H1 (cell line): ENCODE data around the gene ATP13A2. TPM values are rescaled to one million over a fixed set of nuclear protein-coding genes. Genes with fewer than 3 reads are reported as not detected.

Source experiments
- CTCF ChIA-PET: fragments of 300-600 bp; sonication (Branson Sonifier 250); formaldehyde crosslinking; loops from one replicate; lab custom pipeline; 2021; ENCODE audit not compliant: partially characterized antibody; lab: Charles Lee
- POLR2A ChIA-PET: fragments of 300-600 bp; sonication (Branson Sonifier 250); formaldehyde crosslinking; loops from one replicate; lab custom pipeline; 2021; ENCODE audit warnings: inconsistent platforms; ENCODE audit not compliant: partially characterized antibody; lab: Charles Lee
- DNase-seq, 2 experiments: peaks; one replicate each; pipeline versions ENCODE4 v3.0.0 to v3.0.0-alpha.2; 2010 to 2022; ENCODE audit warnings: low spot score in 2 of 2, low read depth in 1 of 2, mixed read lengths in 1 of 2
- FAIRE-seq: peaks from 2 replicates; lab custom pipeline; 2011; peaks lifted over from hg19 to GRCh38; lab: Jason Lieb, UNC
- H2AFZ ChIP-seq: 2 replicates; pipeline ENCODE4 v1.8.1; 2012; ENCODE audit warnings: low read length, inconsistent platforms
- H2AK5ac ChIP-seq: 2 replicates; pipeline ENCODE4 v1.6.1; 2013; ENCODE audit warnings: low read depth, low read length
- H2BK120ac ChIP-seq: replicated peaks from 2 replicates; pipeline ENCODE3; 2013; ENCODE audit warnings: low read depth, low read length, inconsistent platforms
- H2BK12ac ChIP-seq: 2 replicates; pipeline ENCODE4 v1.6.1; 2013; ENCODE audit warnings: low read depth, low read length
- H2BK15ac ChIP-seq: 2 replicates; pipeline ENCODE4 v1.6.1; 2013; ENCODE audit warnings: low read length
- H2BK20ac ChIP-seq: 2 replicates; pipeline ENCODE4 v1.6.1; 2013; ENCODE audit warnings: low read length
- H2BK5ac ChIP-seq: 2 replicates; pipeline ENCODE4 v1.6.1; 2013; ENCODE audit warnings: low read depth, low read length
- H3K14ac ChIP-seq: 2 replicates; pipeline ENCODE4 v1.6.1; 2013; ENCODE audit warnings: inconsistent platforms; ENCODE audit not compliant: insufficient read length
- H3K18ac ChIP-seq: 2 replicates; pipeline ENCODE4 v1.6.1; 2013; ENCODE audit warnings: low read length; ENCODE audit errors: extremely low read depth
- H3K23ac ChIP-seq: 2 replicates; pipeline ENCODE4 v1.6.1; 2013; ENCODE audit warnings: inconsistent platforms; ENCODE audit not compliant: insufficient read length
- H3K23me2 ChIP-seq: 2 replicates; pipeline ENCODE4 v1.6.1; 2013; ENCODE audit warnings: low read depth, low read length
- H3K27ac ChIP-seq: 2 replicates; pipeline ENCODE4 v1.6.1; 2011; ENCODE audit warnings: low read depth, low read length, inconsistent platforms
- H3K27me3 ChIP-seq, 4 experiments: replicated peaks in 1 of 4; 1 replicate in 1 of 4; 2 replicates in 3 of 4; pipeline versions ENCODE4 v1.6.1 to v1.8.1; 2011 to 2013; ENCODE audit warnings: low read length in 3 of 4, mild to moderate bottlenecking in 3 of 4, inconsistent platforms in 2 of 4, mixed read lengths in 2 of 4, moderate library complexity in 1 of 4; ENCODE audit not compliant: control insufficient read depth in 3 of 4, insufficient read depth in 3 of 4; ENCODE audit errors: extremely low read depth in 1 of 4
- H3K36me3 ChIP-seq, 4 experiments: 2 replicates each; pipeline versions ENCODE4 v1.6.1 to v1.8.1; 2011 to 2013; ENCODE audit warnings: mild to moderate bottlenecking in 4 of 4, low read length in 3 of 4, moderate library complexity in 2 of 4, control low read depth in 1 of 4, inconsistent platforms in 1 of 4; ENCODE audit not compliant: insufficient read depth in 4 of 4, control insufficient read depth in 2 of 4
- H3K4ac ChIP-seq: replicated peaks from 2 replicates; pipeline ENCODE3; 2013; ENCODE audit warnings: low read length, low read depth, mixed read lengths, inconsistent platforms; ENCODE audit not compliant: insufficient read length
- H3K4me1 ChIP-seq, 4 experiments: replicated peaks in 1 of 4; 1 replicate in 1 of 4; 2 replicates in 3 of 4; pipeline versions ENCODE4 v1.6.1 to v1.8.1; 2011 to 2013; ENCODE audit warnings: low read length in 3 of 4, inconsistent platforms in 2 of 4, mixed read lengths in 1 of 4; ENCODE audit not compliant: insufficient read depth in 4 of 4, control insufficient read depth in 3 of 4
- H3K4me2 ChIP-seq, 2 experiments: 2 replicates each; pipeline versions ENCODE4 v1.6.1 to v1.8.1; 2011 to 2013; ENCODE audit warnings: low read depth in 2 of 2, low read length in 2 of 2, control low read depth in 1 of 2, inconsistent platforms in 1 of 2, mild to moderate bottlenecking in 1 of 2; ENCODE audit not compliant: insufficient read depth in 1 of 2
- H3K4me3 ChIP-seq, 4 experiments: fragments of 200-600, 300-600 bp in 1 of 4; sonication (generic), shearing (Covaris generic), sonication (Bioruptor Twin) in 1 of 4; 2 replicates each; pipeline versions ENCODE4 v1.5.1 to v1.8.1; 2011 to 2016; ENCODE audit warnings: low read length in 4 of 4, low read depth in 3 of 4, control low read depth in 2 of 4, inconsistent platforms in 2 of 4, mild to moderate bottlenecking in 2 of 4, mixed read lengths in 1 of 4, moderate library complexity in 1 of 4; ENCODE audit not compliant: insufficient read depth in 2 of 4; ENCODE audit errors: extremely low read depth in 1 of 4
- H3K56ac ChIP-seq: replicated peaks from 2 replicates; pipeline ENCODE3; 2013; ENCODE audit warnings: low read depth, mild to moderate bottlenecking, mixed read lengths, low read length, inconsistent platforms; ENCODE audit not compliant: insufficient read length
- H3K79me1 ChIP-seq: 2 replicates; pipeline ENCODE4 v1.6.1; 2013; ENCODE audit warnings: low read depth, low read length, control low read depth
- H3K79me2 ChIP-seq, 2 experiments: 2 replicates each; pipeline versions ENCODE4 v1.6.1 to v1.8.1; 2012 to 2013; ENCODE audit warnings: low read length in 2 of 2, mild to moderate bottlenecking in 2 of 2, inconsistent platforms in 1 of 2; ENCODE audit not compliant: insufficient read depth in 2 of 2, control insufficient read depth in 1 of 2
- H3K9ac ChIP-seq, 4 experiments: replicated peaks in 1 of 4; 1 replicate in 1 of 4; 2 replicates in 3 of 4; pipeline versions ENCODE4 v1.6.1 to v1.8.1; 2011 to 2013; ENCODE audit warnings: low read depth in 3 of 4, low read length in 3 of 4, control low read depth in 2 of 4, mild to moderate bottlenecking in 2 of 4, moderate library complexity in 2 of 4, inconsistent platforms in 1 of 4; ENCODE audit errors: extremely low read depth in 1 of 4
- H3K9me3 ChIP-seq, 2 experiments: 2 replicates each; pipeline versions ENCODE4 v1.6.1 to v1.8.1; 2012 to 2013; ENCODE audit warnings: mild to moderate bottlenecking in 2 of 2, moderate library complexity in 2 of 2, control low read depth in 1 of 2, inconsistent platforms in 1 of 2, low read depth in 1 of 2, low read length in 1 of 2, mixed read lengths in 1 of 2; ENCODE audit not compliant: insufficient read depth in 2 of 2
- H4K20me1 ChIP-seq, 2 experiments: replicated peaks in 1 of 2; 2 replicates each; pipeline versions ENCODE3 to v1.8.1; 2011 to 2013; ENCODE audit warnings: inconsistent platforms in 2 of 2, low read length in 2 of 2, mild to moderate bottlenecking in 1 of 2; ENCODE audit not compliant: insufficient read depth in 2 of 2, control insufficient read depth in 1 of 2
- H4K5ac ChIP-seq: 2 replicates; pipeline ENCODE4 v1.6.1; 2013; ENCODE audit warnings: low read length, low read depth, mixed read lengths, inconsistent platforms; ENCODE audit not compliant: insufficient read length
- H4K8ac ChIP-seq: 2 replicates; pipeline ENCODE4 v1.8.0; 2013; ENCODE audit warnings: mild to moderate bottlenecking, moderate library complexity, low read length, inconsistent platforms; ENCODE audit not compliant: insufficient read depth; ENCODE audit errors: extremely low read depth
- H4K91ac ChIP-seq: replicated peaks from 2 replicates; pipeline ENCODE3; 2013; ENCODE audit warnings: low read length, mixed read lengths, inconsistent platforms; ENCODE audit not compliant: insufficient read length
- ASH2L ChIP-seq: fragments of 200-600, 300-600 bp; sonication (generic); IDR thresholded peaks from one replicate; pipeline ENCODE4 v1.7.1; 2017; ENCODE audit warnings: low read length
- CEBPB ChIP-seq: IDR thresholded peaks from 2 replicates; pipeline ENCODE4 v1.6.1; 2012; ENCODE audit warnings: low read depth, low read length
- CHD1 ChIP-seq: IDR thresholded peaks from 2 replicates; pipeline ENCODE4 v1.6.1; 2012; ENCODE audit warnings: low read depth, low read length, improper control_type of control experiment
- NANOG ChIP-seq: IDR thresholded peaks from 2 replicates; pipeline ENCODE4 v1.6.1; 2011; ENCODE audit warnings: low read length, low read depth, mild to moderate bottlenecking, inconsistent platforms; ENCODE audit not compliant: insufficient read depth, poor library complexity, severe bottlenecking
- PHF8 ChIP-seq: fragments of 200-600 bp; sonication (generic); conservative IDR thresholded peaks from 2 replicates; pipeline ENCODE4 v1.7.1; 2012; ENCODE audit warnings: low read depth, mild to moderate bottlenecking, inconsistent platforms, low read length, moderate library complexity
- RXRA ChIP-seq: IDR thresholded peaks from 2 replicates; pipeline ENCODE4 v1.6.1; 2011; ENCODE audit warnings: low read depth, mild to moderate bottlenecking, low read length, moderate library complexity; ENCODE audit not compliant: insufficient read depth
- SIN3A ChIP-seq, 2 experiments: IDR thresholded peaks in 1 of 2; conservative IDR thresholded peaks in 1 of 2; 2 replicates each; pipeline ENCODE4 v1.6.1; 2011 to 2012; ENCODE audit warnings: low read length in 2 of 2, improper control_type of control experiment in 1 of 2, low read depth in 1 of 2, mild to moderate bottlenecking in 1 of 2
- SP1 ChIP-seq: IDR thresholded peaks from 2 replicates; pipeline ENCODE4 v1.6.1; 2011; ENCODE audit warnings: low read depth, low read length
- SUZ12 ChIP-seq: fragments of 200-600 bp; sonication (generic); IDR thresholded peaks from 2 replicates; pipeline ENCODE4 v1.6.1; 2012; ENCODE audit warnings: mild to moderate bottlenecking, inconsistent platforms, low read length, moderate library complexity, mixed read lengths
- ZNF274 ChIP-seq: IDR thresholded peaks from 2 replicates; pipeline ENCODE4 v1.7.0; 2012; ENCODE audit warnings: low read length, borderline replicate concordance; ENCODE audit errors: extremely low read depth
- WGBS, 2 experiments: shearing (Covaris generic) in 1 of 2; methylation state at CpG; one replicate each; pipeline versions ENCODE4 v1.1.6 to v1.1.7; 2013 to 2015; ENCODE audit warnings: low lambda C conversion rate in 2 of 2, mixed read lengths in 2 of 2, inconsistent platforms in 1 of 2, low coverage in 1 of 2, missing lambda C conversion rate in 1 of 2; ENCODE audit not compliant: insufficient replicate concordance in 2 of 2, insufficient coverage in 1 of 2, insufficient read length in 1 of 2; ENCODE audit errors: extremely low coverage in 1 of 2, missing lambda C conversion rate in 1 of 2; 5-methylcytosine and 5-hydroxymethylcytosine counted together
- polyA plus RNA-seq, 7 experiments: library from polyadenylated mRNA; depleted of rRNA in 3 of 7; stranded (reverse) in 5 of 7; unstranded in 2 of 7; fragments of >200 nt in 5 of 7; fragments of 200-250 nt in 2 of 7; gene quantifications; 1 replicate in 5 of 7; 2 replicates in 1 of 7; 4 replicates in 1 of 7; pipeline versions ENCODE4 v1.2.1 to v1.2.3, GENCODE V29; 2011 to 2013; ENCODE audit warnings: missing spikeins in 2 of 7, mixed read lengths in 2 of 7
- total RNA-seq: library from RNA; stranded (reverse); fragmentation: NEBNext Ultra II Directional; extraction: Animal tissue kit (Norgen Biotek cat#: 25700); gene quantifications from 2 replicates; pipeline ENCODE4 v1.2.1, GENCODE V29; 2021
- TF ChIP-seq, protein P1 (sequence below): IDR thresholded peaks from 2 replicates; pipeline ENCODE4 v1.6.1; 2011; ENCODE audit warnings: low read depth, mild to moderate bottlenecking, low read length; ENCODE audit not compliant: insufficient read depth

The ATP13A2 gene
- total and polyA plus RNA-seq, 2 of the 8 experiments (the other 6 are each of a cell fraction or from before 2014, with no cell fraction given): 82.1 to 83.6 TPM

DNA sequence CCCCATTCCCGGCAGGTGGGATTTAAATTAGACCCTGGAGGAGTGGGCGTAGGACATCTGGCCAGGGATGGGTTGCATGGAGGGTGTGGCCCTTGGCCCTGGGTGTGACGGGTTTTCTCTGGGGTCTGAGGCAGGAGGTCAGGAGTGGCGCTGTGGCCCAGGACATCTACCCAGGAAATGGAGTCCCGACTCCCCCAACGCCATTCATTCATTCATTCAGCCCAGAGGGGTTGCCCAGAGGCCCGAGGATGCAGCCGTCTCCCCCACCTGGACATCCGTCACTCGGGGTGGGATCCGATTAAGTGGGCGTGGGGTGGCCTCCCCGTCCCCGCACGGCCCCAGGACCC, 663 bp downstream of the ATP13A2 start:
- H3K4me3 ChIP-seq: peak overlapping the region; percentile 58 to 94 (median 78)
- CTCF ChIA-PET: interaction anchor here (0.7 to 2.7 kb wide), 6 partner anchors 12 to 30 kb away, joined by 3 to 11 read pairs (median 3); no protein-coding TSS in a partner anchor
- H3K18ac ChIP-seq: no peak overlapping the region
- no peak overlapping the region for H2BK12ac ChIP-seq
- no peak overlapping the region for H4K91ac ChIP-seq
- no peak overlapping the region; the same call in 1 of the 2 replicates for H4K8ac ChIP-seq
- no peak overlapping the region for H3K27ac ChIP-seq
- H3K14ac ChIP-seq: no peak overlapping the region
- peaks cover 0 to 4% of the 10 kb centered on the region in 2 experiments; a peak in 1 of 4 replicates for H3K79me2 ChIP-seq
- no peak overlapping the region for H2AK5ac ChIP-seq
- H3K56ac ChIP-seq: no peak overlapping the region
- no peaks in the 10 kb centered on the region; the same call in 1 of the 2 replicates for H3K79me1 ChIP-seq
- H2BK20ac ChIP-seq: no peak overlapping the region
- no peak overlapping the region for H3K4ac ChIP-seq
- no peak overlapping the region for H2BK5ac ChIP-seq
- no peak overlapping the region for H2BK15ac ChIP-seq
- no peak for DNase-seq
- peaks cover 0 to 7% of the 10 kb centered on the region in 2 experiments for H4K20me1 ChIP-seq
- no peak overlapping the region for H3K23ac ChIP-seq
- no peak overlapping the region for H4K5ac ChIP-seq
- POLR2A ChIA-PET: interaction anchor here (0.7 to 2.7 kb wide), 7 partner anchors 8 to 106 kb away, joined by 3 to 18 read pairs (median 3); partner anchors contain the start of gene MFAP2
- H3K4me2 ChIP-seq: peak overlapping the region; percentile 55 to 82
- H2BK120ac ChIP-seq: no peak overlapping the region
- H3K36me3 ChIP-seq: no peaks in the 10 kb centered on the region
- 7% methylated on average over 15 of the region's 15 CpGs; no CpG with 5 or more reads in 1 of the 2 experiments for WGBS, 2 experiments
- H2AFZ ChIP-seq: no peak overlapping the region
- peaks cover 19 to 46% (median 32%) of the 10 kb centered on the region in 4 experiments for H3K4me1 ChIP-seq
- no peak overlapping the region; a peak in 1 of 7 replicates for H3K9ac ChIP-seq
- peaks cover 5% of the 10 kb centered on the region; the same call in 1 of the 2 replicates for H3K23me2 ChIP-seq
- FAIRE-seq: no peak
- no peaks in the 10 kb centered on the region for H3K9me3 ChIP-seq
- no peaks in the 10 kb centered on the region for H3K27me3 ChIP-seq
- peak; percentile 29 for TF ChIP-seq ASH2L
- TF ChIP-seq PHF8: no peak
- peak; percentile 37; the same call in 1 of the 2 replicates for TF ChIP-seq CEBPB
- no peak for TF ChIP-seq SUZ12
- TF ChIP-seq, protein P1, sequence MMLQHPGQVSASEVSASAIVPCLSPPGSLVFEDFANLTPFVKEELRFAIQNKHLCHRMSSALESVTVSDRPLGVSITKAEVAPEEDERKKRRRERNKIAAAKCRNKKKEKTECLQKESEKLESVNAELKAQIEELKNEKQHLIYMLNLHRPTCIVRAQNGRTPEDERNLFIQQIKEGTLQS: no peak
- no peak for TF ChIP-seq RXRA
- TF ChIP-seq NANOG: no peak
- TF ChIP-seq ZNF274: no peak
- 0 out of 4 replicates have a peak, but pooled peaks of 1 of the 2 experiments have one; percentile 11 for TF ChIP-seq SIN3A (conservative IDR thresholded peaks at IDR 0.05 in 1 of 2, IDR thresholded peaks at IDR 0.05 in 1 of 2; ENCODE audit: low read depth in 1 of 2, low read length in 2 of 2)
- TF ChIP-seq SP1: no peak
- no peak for TF ChIP-seq CHD1
